ENCODE measurements around the gene CHST3.
"Not testable (repeated sequence)": the region's sequence is repeated elsewhere in the genome, so short reads cannot be mapped to it uniquely, and the experiment has no call there.

The CHST3 gene

GRCh38 chr10:71984809-71985388, 20.7 kb downstream of the CHST3 start:
- TF ChIP-seq TSHZ2 (CRISPR knock-in tag; IDR thresholded peaks at IDR 0.05) (no peak), ZFP3 (CRISPR knock-in tag; IDR thresholded peaks at IDR 0.05) (no peak), BACH2 (CRISPR knock-in tag; IDR thresholded peaks at IDR 0.05; ENCODE audit: borderline replicate concordance) (no peak), PPARA (CRISPR knock-in tag; IDR thresholded peaks at IDR 0.05; ENCODE audit: borderline replicate concordance) (no peak), ZNF8 (CRISPR knock-in tag; IDR thresholded peaks at IDR 0.05) (no peak), POU6F1 (CRISPR knock-in tag; IDR thresholded peaks at IDR 0.05; ENCODE audit: borderline replicate concordance, low read depth) (no peak), ZNF70 (CRISPR knock-in tag; IDR thresholded peaks at IDR 0.05) (no peak), TOX (CRISPR knock-in tag; IDR thresholded peaks at IDR 0.05; ENCODE audit: borderline replicate concordance) (no peak), CSDC2 (CRISPR knock-in tag; IDR thresholded peaks at IDR 0.05) (no peak), RARB (CRISPR knock-in tag; IDR thresholded peaks at IDR 0.05) (no peak), CSRNP3 (CRISPR knock-in tag; IDR thresholded peaks at IDR 0.05) (no peak)
- TF ChIP-seq, protein P1, sequence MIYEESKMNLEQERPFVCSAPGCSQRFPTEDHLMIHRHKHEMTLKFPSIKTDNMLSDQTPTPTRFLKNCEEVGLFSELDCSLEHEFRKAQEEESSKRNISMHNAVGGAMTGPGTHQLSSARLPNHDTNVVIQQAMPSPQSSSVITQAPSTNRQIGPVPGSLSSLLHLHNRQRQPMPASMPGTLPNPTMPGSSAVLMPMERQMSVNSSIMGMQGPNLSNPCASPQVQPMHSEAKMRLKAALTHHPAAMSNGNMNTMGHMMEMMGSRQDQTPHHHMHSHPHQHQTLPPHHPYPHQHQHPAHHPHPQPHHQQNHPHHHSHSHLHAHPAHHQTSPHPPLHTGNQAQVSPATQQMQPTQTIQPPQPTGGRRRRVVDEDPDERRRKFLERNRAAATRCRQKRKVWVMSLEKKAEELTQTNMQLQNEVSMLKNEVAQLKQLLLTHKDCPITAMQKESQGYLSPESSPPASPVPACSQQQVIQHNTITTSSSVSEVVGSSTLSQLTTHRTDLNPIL (CRISPR knock-in tag; IDR thresholded peaks at IDR 0.05; ENCODE audit: low read depth), result no peak
- ATAC-seq, result no peak

DNA sequence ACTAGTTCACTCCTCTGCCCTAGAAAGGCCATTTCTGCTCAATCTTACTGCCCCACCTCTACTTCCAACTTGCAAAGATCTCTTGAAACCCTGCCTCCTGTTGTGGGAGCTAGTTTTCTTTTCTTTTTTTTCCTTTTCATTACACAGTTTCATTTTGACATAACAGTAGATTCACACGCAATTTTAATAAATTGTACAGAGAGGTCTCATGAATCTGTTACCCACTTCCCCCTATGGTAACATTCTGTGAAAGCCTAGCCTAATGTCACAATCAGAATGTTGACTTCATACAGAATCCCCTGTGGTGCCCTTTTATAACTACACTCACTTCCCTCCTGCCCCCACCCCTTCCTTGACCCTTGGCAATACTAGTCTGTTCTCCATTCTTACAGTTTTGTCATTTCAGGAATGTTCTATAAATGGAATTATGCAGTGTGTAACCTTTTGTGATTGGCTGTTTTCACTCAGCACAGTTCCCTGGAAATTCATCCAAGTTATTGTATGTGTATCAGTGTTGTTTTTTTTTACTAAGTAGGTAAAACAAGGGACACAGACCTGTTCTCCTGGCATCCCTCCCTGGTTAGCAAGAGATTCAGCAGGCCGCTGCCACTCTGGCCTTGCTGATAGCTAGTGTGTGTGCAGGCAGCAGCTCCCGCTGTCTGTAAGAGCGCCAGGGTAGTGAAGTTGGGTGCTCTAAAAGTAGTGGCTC, 21.5 kb downstream of the CHST3 start:
- peak; percentile 82 for ATAC-seq
- no peak for TF ChIP-seq CSRNP3 (CRISPR knock-in tag; IDR thresholded peaks at IDR 0.05)
- peak; percentile 70 for TF ChIP-seq ISL1 (CRISPR knock-in tag; IDR thresholded peaks at IDR 0.05)
- TF ChIP-seq ZFP3 (CRISPR knock-in tag; IDR thresholded peaks at IDR 0.05), result no peak
- TF ChIP-seq RARB (CRISPR knock-in tag; IDR thresholded peaks at IDR 0.05), result no peak
- TF ChIP-seq, protein P1 (CRISPR knock-in tag; IDR thresholded peaks at IDR 0.05; ENCODE audit: low read depth), result no peak
- no peak for TF ChIP-seq TCF4 (CRISPR knock-in tag; IDR thresholded peaks at IDR 0.05; ENCODE audit: borderline replicate concordance)
- TF ChIP-seq TSHZ2 (CRISPR knock-in tag; IDR thresholded peaks at IDR 0.05), result 0 out of 2 replicates have a peak, but pooled peaks have one; percentile 37
- TF ChIP-seq ESRRG (CRISPR knock-in tag; IDR thresholded peaks at IDR 0.05), result no peak
- TF ChIP-seq ZNF565 (CRISPR knock-in tag; conservative IDR thresholded peaks at IDR 0.05; ENCODE audit: low read depth), result no peak
- TF ChIP-seq GLIS3 (CRISPR knock-in tag; IDR thresholded peaks at IDR 0.05), result no peak
- TF ChIP-seq ZFP30 (CRISPR knock-in tag; IDR thresholded peaks at IDR 0.05), result no peak
- TF ChIP-seq ZNF70 (CRISPR knock-in tag; IDR thresholded peaks at IDR 0.05), result no peak
- TF ChIP-seq PPARA (CRISPR knock-in tag; IDR thresholded peaks at IDR 0.05; ENCODE audit: borderline replicate concordance), result no peak
- TF ChIP-seq OSR1 (CRISPR knock-in tag; IDR thresholded peaks at IDR 0.05), result no peak
- TF ChIP-seq CSDC2 (CRISPR knock-in tag; IDR thresholded peaks at IDR 0.05), result 0 out of 2 replicates have a peak, but pooled peaks have one; percentile 29
- no peak for TF ChIP-seq TOX (CRISPR knock-in tag; IDR thresholded peaks at IDR 0.05; ENCODE audit: borderline replicate concordance)
- TF ChIP-seq BACH2 (CRISPR knock-in tag; IDR thresholded peaks at IDR 0.05; ENCODE audit: borderline replicate concordance), result no peak
- TF ChIP-seq ZNF8 (CRISPR knock-in tag; IDR thresholded peaks at IDR 0.05), result no peak

DNA sequence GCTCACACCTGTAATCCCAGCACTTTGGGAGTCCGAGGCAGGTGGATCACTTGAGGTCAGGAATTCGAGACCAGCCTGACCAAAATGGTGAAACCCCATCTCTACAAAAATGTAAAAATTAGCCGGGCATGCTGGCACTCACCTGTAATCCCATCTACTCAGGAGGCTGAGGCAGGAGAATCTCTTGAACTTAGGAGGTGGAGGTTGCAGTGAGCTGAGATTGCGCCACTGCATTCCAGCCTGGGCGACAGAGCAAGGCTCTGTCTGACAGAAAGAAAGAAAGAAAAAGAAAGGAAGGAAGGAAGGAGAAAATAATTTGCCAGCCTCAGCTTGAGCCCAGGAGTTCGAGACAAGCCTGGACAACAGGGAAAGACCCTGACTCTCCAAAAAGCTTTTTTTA, 24.7 kb downstream of the CHST3 start:
- not testable (repeated sequence) for ATAC-seq

Measured in SK-N-SH treated with all-trans-retinoic acid at 6 μM for 48 hours (cell line).